Endothelial cell of umbilical vein (primary cell): ENCODE results near the gene MANEAL. TPM values are rescaled to one million over a fixed set of nuclear protein-coding genes. Genes with fewer than 3 reads are reported as not detected.

ENCODE experiments used
- BruUV-seq: library from RNA; stranded (reverse); fragments of 400-500 nt; replicated peaks from 2 replicates; lab custom pipeline; 2021; lab: Mats Ljungman, UMichigan
- CTCF ChIA-PET: fragments of 300-600, 350-600 bp; sonication (Branson Sonifier 250); formaldehyde crosslinking; loops from one replicate; lab custom pipeline; 2021; ENCODE audit warnings: antibody characterized with exemption, inconsistent platforms; lab: Charles Lee
- POLR2A ChIA-PET: fragments of 300-600, 350-600 bp; sonication (Branson Sonifier 250); formaldehyde crosslinking; loops from one replicate; lab custom pipeline; 2021; ENCODE audit warnings: antibody characterized with exemption, inconsistent platforms; lab: Charles Lee
- DNase-seq: peaks from one replicate; pipeline ENCODE4 v3.0.0-alpha.2; 2011; ENCODE audit warnings: low read depth, low spot score
- FAIRE-seq: peaks from 2 replicates; lab custom pipeline; 2011; peaks lifted over from hg19 to GRCh38; lab: Jason Lieb, UNC
- H2AFZ ChIP-seq: 2 replicates; pipeline ENCODE4 v1.6.0; 2012; ENCODE audit warnings: low read depth, low read length, control low read depth, inconsistent platforms
- H3K27ac ChIP-seq: 2 replicates; pipeline ENCODE4 v1.5.1; 2011; ENCODE audit warnings: low read depth, mild to moderate bottlenecking, control low read depth, low read length, moderate library complexity; ENCODE audit not compliant: insufficient read depth
- H3K27me3 ChIP-seq, 2 experiments: 2 replicates each; pipeline versions ENCODE4 v1.6.0 to v1.6.1; 2011; ENCODE audit warnings: low read length in 2 of 2, mixed read lengths in 1 of 2; ENCODE audit not compliant: control insufficient read depth in 2 of 2, insufficient read depth in 2 of 2
- H3K36me3 ChIP-seq, 2 experiments: 2 replicates in 1 of 2; 3 replicates in 1 of 2; pipeline ENCODE4 v1.5.1; 2011; ENCODE audit warnings: low read length in 2 of 2, mild to moderate bottlenecking in 1 of 2, moderate library complexity in 1 of 2; ENCODE audit not compliant: control insufficient read depth in 2 of 2, insufficient read depth in 2 of 2; ENCODE audit errors: extremely low read depth in 1 of 2
- H3K4me1 ChIP-seq: 3 replicates; pipeline ENCODE4 v1.5.1; 2011; ENCODE audit warnings: mild to moderate bottlenecking, low read length; ENCODE audit not compliant: control insufficient read depth, insufficient read depth; ENCODE audit errors: extremely low read depth
- H3K4me2 ChIP-seq: 2 replicates; pipeline ENCODE4 v1.6.1; 2011; ENCODE audit warnings: low read length, control low read depth, mixed read lengths; ENCODE audit not compliant: insufficient read depth
- H3K4me3 ChIP-seq, 3 experiments: fragments of 200-600 bp in 1 of 3; sonication (generic), shearing (Covaris generic) in 1 of 3; replicated peaks in 1 of 3; 2 replicates each; pipeline ENCODE4 v1.5.1; 2011 to 2016; ENCODE audit warnings: control low read depth in 3 of 3, low read length in 3 of 3, mild to moderate bottlenecking in 2 of 3, inconsistent platforms in 1 of 3, low read depth in 1 of 3, moderate library complexity in 1 of 3; ENCODE audit not compliant: insufficient read depth in 1 of 3
- H3K79me2 ChIP-seq: 2 replicates; pipeline ENCODE4 v1.6.0; 2012; ENCODE audit warnings: low read length, inconsistent platforms; ENCODE audit not compliant: control insufficient read depth, insufficient read depth
- H3K9ac ChIP-seq: replicated peaks from 2 replicates; pipeline ENCODE3; 2011; ENCODE audit warnings: low read length, control low read depth; ENCODE audit not compliant: insufficient read depth; ENCODE audit errors: extremely low read depth
- H3K9me1 ChIP-seq: replicated peaks from 3 replicates; pipeline ENCODE4 v1.6.0; 2011; ENCODE audit warnings: mild to moderate bottlenecking, low read length; ENCODE audit not compliant: control insufficient read depth, insufficient read depth; ENCODE audit errors: extremely low read depth
- H3K9me3 ChIP-seq: replicated peaks from 2 replicates; pipeline ENCODE4 v1.5.1; 2012; ENCODE audit warnings: low read length, inconsistent platforms; ENCODE audit not compliant: control insufficient read depth, insufficient read depth
- H4K20me1 ChIP-seq: replicated peaks from 2 replicates; pipeline ENCODE3; 2011; ENCODE audit warnings: mild to moderate bottlenecking, low read length; ENCODE audit not compliant: control insufficient read depth, insufficient read depth; ENCODE audit errors: extremely low read depth
- EZH2 ChIP-seq: IDR thresholded peaks from 2 replicates; pipeline ENCODE4 v1.6.1; 2012; ENCODE audit warnings: borderline replicate concordance, low read depth, mild to moderate bottlenecking, moderate library complexity, low read length, inconsistent platforms; ENCODE audit not compliant: severe bottlenecking
- FOS ChIP-seq: IDR thresholded peaks from 2 replicates; pipeline ENCODE4 v1.6.1; 2011; ENCODE audit warnings: mild to moderate bottlenecking, low read length, moderate library complexity, borderline replicate concordance; ENCODE audit not compliant: insufficient read depth
- GATA2 ChIP-seq: IDR thresholded peaks from 2 replicates; pipeline ENCODE4 v1.7.0; 2011; ENCODE audit warnings: low read depth, mild to moderate bottlenecking, moderate library complexity, mixed read lengths, low read length; ENCODE audit not compliant: insufficient read length, insufficient read depth
- JUN ChIP-seq: IDR thresholded peaks from 2 replicates; pipeline ENCODE4 v1.6.1; 2011; ENCODE audit warnings: borderline replicate concordance, low read depth; ENCODE audit not compliant: insufficient read length, insufficient read depth
- MYC ChIP-seq: IDR thresholded peaks from one replicate; pipeline ENCODE4 v1.6.1; 2011; ENCODE audit warnings: mild to moderate bottlenecking, low read depth, low read length
- POLR2A ChIP-seq: IDR thresholded peaks from 2 replicates; pipeline ENCODE4 v1.6.1; 2012; ENCODE audit warnings: low read depth, mild to moderate bottlenecking, control low read depth, low read length
- POLR2AphosphoS5 ChIP-seq: IDR thresholded peaks from 2 replicates; pipeline ENCODE4 v1.6.1; 2012; ENCODE audit warnings: low read depth, mild to moderate bottlenecking, control low read depth, low read length, moderate library complexity; ENCODE audit not compliant: insufficient read depth
- dilution Hi-C: fragments of 300-500 bp; cut with MboI; formaldehyde crosslinking; loops from one replicate; pipeline ENCODE4 v1.15.0; 2019; ENCODE audit warnings: low sequenced_read_pairs; ENCODE audit not compliant: extremely low pct_ligation_motif_present
- intact Hi-C: fragments of 100-400 bp; cut with micrococcal nuclease; formaldehyde crosslinking; loops from one replicate; pipeline ENCODE4 v1.10.0; 2022
- polyA plus RNA-seq, 4 experiments: library from polyadenylated mRNA; depleted of rRNA in 3 of 4; stranded (reverse) in 3 of 4; unstranded in 1 of 4; fragments of >200 nt; gene quantifications; 2 replicates each; pipeline versions ENCODE4 v1.2.1 to v1.2.3, GENCODE V29; 2011 to 2012; ENCODE audit warnings: missing spikeins in 1 of 4
- total RNA-seq: library from RNA; stranded (reverse); gene quantifications from 2 replicates; pipeline ENCODE4 v1.2.3, GENCODE V29; 2021
- TF ChIP-seq, protein P1 (sequence below): IDR thresholded peaks from 2 replicates; pipeline ENCODE4 v1.6.1; 2011; ENCODE audit not compliant: insufficient read depth, insufficient read length
- TF ChIP-seq, protein P2 (sequence below), 2 donors: IDR thresholded peaks; 1 replicate in 1 of 2; 2 replicates in 1 of 2; pipeline ENCODE4 v1.5.1; 2011; ENCODE audit warnings: low read length in 2 of 2, mild to moderate bottlenecking in 2 of 2, moderate library complexity in 2 of 2, control low read depth in 1 of 2, inconsistent platforms in 1 of 2, low read depth in 1 of 2; ENCODE audit not compliant: insufficient read depth in 1 of 2; ENCODE audit errors: extremely low read depth in 1 of 2

MANEAL gene
- total and polyA plus RNA-seq, 2 donors (not counting 3 experiments of a cell fraction or from before 2014, with no cell fraction given), result 0.66 to 1.3 TPM

DNA sequence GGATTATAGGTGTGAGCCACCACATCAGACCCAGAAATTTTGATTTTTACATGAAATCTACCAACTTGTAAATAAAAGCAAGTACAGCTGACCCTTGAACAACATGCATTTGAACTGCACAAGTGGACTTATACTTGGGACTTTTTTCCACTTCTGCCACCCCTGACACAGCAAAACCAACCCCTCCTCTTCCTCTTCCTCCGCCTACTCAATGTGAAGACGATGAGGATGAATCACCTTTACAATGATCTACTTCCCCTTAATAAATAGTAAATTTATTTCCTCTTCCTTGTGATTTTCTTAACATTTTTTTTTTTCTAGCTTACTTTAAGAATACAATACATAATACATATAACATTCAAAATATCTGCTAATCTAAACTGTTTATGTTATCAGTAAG lies 31.9 kb downstream of the MANEAL start:
- Histone ChIP-seq H3K4me2 (no peak overlapping the region), H3K27ac (no peak overlapping the region)
- POLR2A ChIA-PET, result no interaction called here

More for the DNA sequence above, 31.9 kb downstream of the MANEAL start:
- H4K20me1 ChIP-seq, result no peaks in the 10 kb centered on the region
- CTCF ChIA-PET, result interaction anchor here (0.9 to 1.9 kb wide), 2 partner anchors 8 to 34 kb away, joined by 3 to 6 read pairs; partner anchors contain the start of gene MTF1
- H3K36me3 ChIP-seq, result peaks cover 7 to 16% of the 10 kb centered on the region in 2 experiments
- H3K9me1 ChIP-seq, result no peaks in the 10 kb centered on the region
- no peak for FAIRE-seq
- H3K4me1 ChIP-seq, result no peaks in the 10 kb centered on the region
- no peaks in the 10 kb centered on the region for H3K9me3 ChIP-seq
- no peaks in the 10 kb centered on the region for H3K27me3 ChIP-seq
- H3K79me2 ChIP-seq, result no peaks in the 10 kb centered on the region
- dilution Hi-C loops, result no loop called here
- intact Hi-C loops, result no loop called here
- no peak overlapping the region for H3K9ac ChIP-seq
- H2AFZ ChIP-seq, result no peak overlapping the region
- no TSS peak for BruUV-seq
- H3K4me3 ChIP-seq, result no peak overlapping the region
- no peak for DNase-seq
- TF ChIP-seq POLR2AphosphoS5 (no peak), POLR2A (no peak), JUN (no peak), MYC (no peak), GATA2 (no peak), FOS (no peak), EZH2 (no peak)
- TF ChIP-seq, protein P1, sequence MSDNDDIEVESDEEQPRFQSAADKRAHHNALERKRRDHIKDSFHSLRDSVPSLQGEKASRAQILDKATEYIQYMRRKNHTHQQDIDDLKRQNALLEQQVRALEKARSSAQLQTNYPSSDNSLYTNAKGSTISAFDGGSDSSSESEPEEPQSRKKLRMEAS, result no peak
- TF ChIP-seq, protein P2, sequence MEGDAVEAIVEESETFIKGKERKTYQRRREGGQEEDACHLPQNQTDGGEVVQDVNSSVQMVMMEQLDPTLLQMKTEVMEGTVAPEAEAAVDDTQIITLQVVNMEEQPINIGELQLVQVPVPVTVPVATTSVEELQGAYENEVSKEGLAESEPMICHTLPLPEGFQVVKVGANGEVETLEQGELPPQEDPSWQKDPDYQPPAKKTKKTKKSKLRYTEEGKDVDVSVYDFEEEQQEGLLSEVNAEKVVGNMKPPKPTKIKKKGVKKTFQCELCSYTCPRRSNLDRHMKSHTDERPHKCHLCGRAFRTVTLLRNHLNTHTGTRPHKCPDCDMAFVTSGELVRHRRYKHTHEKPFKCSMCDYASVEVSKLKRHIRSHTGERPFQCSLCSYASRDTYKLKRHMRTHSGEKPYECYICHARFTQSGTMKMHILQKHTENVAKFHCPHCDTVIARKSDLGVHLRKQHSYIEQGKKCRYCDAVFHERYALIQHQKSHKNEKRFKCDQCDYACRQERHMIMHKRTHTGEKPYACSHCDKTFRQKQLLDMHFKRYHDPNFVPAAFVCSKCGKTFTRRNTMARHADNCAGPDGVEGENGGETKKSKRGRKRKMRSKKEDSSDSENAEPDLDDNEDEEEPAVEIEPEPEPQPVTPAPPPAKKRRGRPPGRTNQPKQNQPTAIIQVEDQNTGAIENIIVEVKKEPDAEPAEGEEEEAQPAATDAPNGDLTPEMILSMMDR (IDR thresholded peaks at IDR 0.05; ENCODE audit: extremely low read depth in 1 of 2, insufficient read depth in 1 of 2, low read depth in 1 of 2, low read length in 2 of 2), result no peak
